Measurements from ENCODE around the gene HJV. TPM values are rescaled to one million over a fixed set of nuclear protein-coding genes. Genes with fewer than 3 reads are reported as not detected.

The HJV gene
- total and polyA plus RNA-seq, 2 experiments from 2014 or later, result 3.0 to 5.7 TPM

GRCh38 chr1:145975216-145975615, 46.3 kb downstream of the HJV start:
- DNase-seq (ENCODE audit: low spot score), result no peak
- H3K9me3 ChIP-seq (ENCODE audit: low read depth), result no peaks in the 10 kb centered on the region
- no peak overlapping the region for H3K4me2 ChIP-seq
- peaks cover 21% of the 10 kb centered on the region for H3K4me1 ChIP-seq (ENCODE audit: insufficient read depth)
- no peak overlapping the region for H3K4me3 ChIP-seq
- 87% methylated on average over 4 of the region's 4 CpGs for WGBS (ENCODE audit: low lambda C conversion rate, missing lambda C conversion rate)
- H3K27me3 ChIP-seq, result no peaks in the 10 kb centered on the region
- no peak overlapping the region for H3K27ac ChIP-seq
- TF ChIP-seq CTCF (IDR thresholded peaks at IDR 0.05; ENCODE audit: poor library complexity), result no peak
- TF ChIP-seq EZH2 (IDR thresholded peaks at IDR 0.05; ENCODE audit: borderline replicate concordance), result no peak
- no peak for TF ChIP-seq EZH2phosphoT487 (IDR thresholded peaks at IDR 0.05; ENCODE audit: low read depth, severe bottlenecking, unreplicated experiment)
- no peaks in the 10 kb centered on the region for H3K9me2 ChIP-seq (replicated peaks; ENCODE audit: insufficient read depth)
- no peaks in the 10 kb centered on the region for H3K79me2 ChIP-seq
- H2AFZ ChIP-seq, result no peak overlapping the region
- H4K20me1 ChIP-seq (ENCODE audit: insufficient read depth, poor library complexity, severe bottlenecking), result no peaks in the 10 kb centered on the region
- H3K36me3 ChIP-seq (replicated peaks; ENCODE audit: insufficient read depth, low read depth), result no peaks in the 10 kb centered on the region

GRCh38 chr1:145974721-145975120, 46.8 kb downstream of the HJV start:
- Histone ChIP-seq H2AFZ (no peak overlapping the region), H3K27me3 (no peaks in the 10 kb centered on the region), H3K4me3 (no peak overlapping the region), H3K9me2 (replicated peaks; ENCODE audit: insufficient read depth) (no peaks in the 10 kb centered on the region), H3K4me2 (no peak overlapping the region), H3K36me3 (replicated peaks; ENCODE audit: insufficient read depth, low read depth) (no peaks in the 10 kb centered on the region), H4K20me1 (ENCODE audit: insufficient read depth, poor library complexity, severe bottlenecking) (no peaks in the 10 kb centered on the region), H3K27ac (no peak overlapping the region), H3K9me3 (ENCODE audit: low read depth) (no peaks in the 10 kb centered on the region), H3K4me1 (ENCODE audit: insufficient read depth) (peaks cover 17% of the 10 kb centered on the region), H3K79me2 (no peaks in the 10 kb centered on the region)
- TF ChIP-seq CTCF (IDR thresholded peaks at IDR 0.05; ENCODE audit: poor library complexity), result no peak
- DNase-seq (ENCODE audit: low spot score), result no peak
- WGBS (ENCODE audit: low lambda C conversion rate, missing lambda C conversion rate), result 89% methylated on average over 7 of the region's 7 CpGs

GRCh38 chr1:145972580-145972979, 49.0 kb downstream of the HJV start:
- Histone ChIP-seq H3K4me1 (ENCODE audit: insufficient read depth) (peaks cover under 1% of the 10 kb centered on the region), H3K27me3 (no peaks in the 10 kb centered on the region), H3K79me2 (peaks cover 1% of the 10 kb centered on the region), H3K4me2 (no peak overlapping the region), H3K27ac (no peak overlapping the region), H3K9me2 (replicated peaks; ENCODE audit: insufficient read depth) (no peaks in the 10 kb centered on the region), H3K36me3 (replicated peaks; ENCODE audit: insufficient read depth, low read depth) (no peaks in the 10 kb centered on the region), H4K20me1 (ENCODE audit: insufficient read depth, poor library complexity, severe bottlenecking) (no peaks in the 10 kb centered on the region), H3K4me3 (no peak overlapping the region), H2AFZ (no peak overlapping the region), H3K9me3 (ENCODE audit: low read depth) (no peaks in the 10 kb centered on the region)
- 82% methylated on average over 7 of the region's 7 CpGs for WGBS (ENCODE audit: low lambda C conversion rate, missing lambda C conversion rate)
- TF ChIP-seq EZH2phosphoT487 (IDR thresholded peaks at IDR 0.05; ENCODE audit: low read depth, severe bottlenecking, unreplicated experiment), result no peak
- no peak for TF ChIP-seq EZH2 (IDR thresholded peaks at IDR 0.05; ENCODE audit: borderline replicate concordance)
- no peak for TF ChIP-seq CTCF (IDR thresholded peaks at IDR 0.05; ENCODE audit: poor library complexity)
- no peak for DNase-seq (ENCODE audit: low spot score)

Small RNA genes lying within 50 kb of the gene (small RNA-seq; reads per million reads assigned to genes)
- 4.8 reads per million, percentile 93 among the genes with 10 or more reads in this experiment for gene RNVU1-6

Other genes with a start within 250 kb of the HJV start
- 10.3 and 13.7 TPM in 2 replicates for gene RNF115, start 197.6 kb downstream of the HJV start, total RNA-seq
- 8.6 and 8.7 TPM in 2 replicates for gene RNF115, start 197.6 kb downstream of the HJV start, polyA plus RNA-seq
- 19.6 and 29.2 TPM in 2 replicates for gene POLR3C, start 197.5 kb downstream of the HJV start, total RNA-seq
- gene POLR3C, start 197.5 kb downstream of the HJV start, polyA plus RNA-seq, result 20.6 and 20.9 TPM in 2 replicates
- 4.9 and 5.2 TPM in 2 replicates for gene NUDT17, start 176.1 kb downstream of the HJV start, total RNA-seq
- gene NUDT17, start 176.1 kb downstream of the HJV start, polyA plus RNA-seq, result 1.3 and 2.7 TPM in 2 replicates
- 18.0 and 18.1 TPM in 2 replicates for gene PIAS3, start 162.7 kb downstream of the HJV start, total RNA-seq
- 51.2 and 60.7 TPM in 2 replicates for gene PIAS3, start 162.7 kb downstream of the HJV start, polyA plus RNA-seq
- gene ANKRD35, start 135.9 kb downstream of the HJV start, total RNA-seq, result 0.43 and 0.76 TPM in 2 replicates
- gene ANKRD35, start 135.9 kb downstream of the HJV start, polyA plus RNA-seq, result 2.2 and 2.4 TPM in 2 replicates
- 0.60 and 1.3 TPM in 2 replicates for gene ITGA10, start 111.7 kb downstream of the HJV start, total RNA-seq
- gene ITGA10, start 111.7 kb downstream of the HJV start, polyA plus RNA-seq, result 2.1 and 4.7 TPM in 2 replicates
- gene PEX11B, start 103.0 kb downstream of the HJV start, total RNA-seq, result 28.1 and 32.3 TPM in 2 replicates
- gene PEX11B, start 103.0 kb downstream of the HJV start, polyA plus RNA-seq, result 26.8 and 30.4 TPM in 2 replicates
- gene RBM8A, start 94.3 kb downstream of the HJV start, total RNA-seq, result 141 and 154 TPM in 2 replicates
- gene RBM8A, start 94.3 kb downstream of the HJV start, polyA plus RNA-seq, result 185 and 189 TPM in 2 replicates
- gene LIX1L, start 63.7 kb downstream of the HJV start, total RNA-seq, result 14.0 and 17.9 TPM in 2 replicates
- 15.3 and 16.3 TPM in 2 replicates for gene LIX1L, start 63.7 kb downstream of the HJV start, polyA plus RNA-seq
- gene ANKRD34A, start 57.2 kb downstream of the HJV start, total RNA-seq, result 0.28 and 0.90 TPM in 2 replicates
- gene ANKRD34A, start 57.2 kb downstream of the HJV start, polyA plus RNA-seq, result 0.76 and 0.83 TPM in 2 replicates
- gene POLR3GL, start 57.0 kb downstream of the HJV start, total RNA-seq, result 10.5 and 15.6 TPM in 2 replicates
- gene POLR3GL, start 57.0 kb downstream of the HJV start, polyA plus RNA-seq, result 27.2 and 27.3 TPM in 2 replicates
- gene TXNIP, start 25.2 kb downstream of the HJV start, total RNA-seq, result 160 TPM in 2 replicates
- gene TXNIP, start 25.2 kb downstream of the HJV start, polyA plus RNA-seq, result 75.3 and 85.0 TPM in 2 replicates
- 1.0 and 1.2 TPM in 2 replicates for gene NBPF10, start 123.1 kb upstream of the HJV start, total RNA-seq
- 0.76 and 1.1 TPM in 2 replicates for gene NBPF10, start 123.1 kb upstream of the HJV start, polyA plus RNA-seq
- gene NOTCH2NLA, start 207.3 kb upstream of the HJV start, total RNA-seq, result 22.7 and 27.0 TPM in 2 replicates
- gene NOTCH2NLA, start 207.3 kb upstream of the HJV start, polyA plus RNA-seq, result 25.0 and 27.1 TPM in 2 replicates

Data from hepatocyte (in vitro differentiated cells).